VCaP (cell line): ENCODE measurements around the gene CADPS.

Source experiments
- H3K27ac ChIP-seq: fragments of 450-650 bp; 2 replicates; pipeline ENCODE4 v1.5.1; 2017
- TF ChIP-seq, protein P1 (sequence below): fragments of 450-650 bp; conservative IDR thresholded peaks from 2 replicates; pipeline ENCODE4 v1.5.1; 2017; ENCODE audit warnings: mild to moderate bottlenecking, moderate library complexity

The CADPS gene

DNA sequence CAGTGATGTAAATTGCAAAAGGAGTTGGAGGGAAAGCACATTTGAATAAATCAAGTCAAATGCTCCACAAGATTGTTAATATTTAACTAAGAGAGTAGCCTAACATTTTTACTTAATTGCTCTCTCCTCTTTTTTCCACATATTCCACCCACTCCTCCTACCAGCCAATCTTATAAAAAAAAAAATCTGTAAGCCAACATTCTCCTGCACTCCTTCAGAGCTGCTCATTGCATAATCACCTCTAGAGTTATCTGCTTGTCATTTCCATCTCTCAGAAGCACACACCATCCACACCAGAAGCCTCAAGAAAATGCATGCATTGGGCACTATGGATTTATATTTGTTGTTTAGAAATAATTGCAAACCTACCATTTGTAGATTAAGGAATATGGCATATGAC lies 64.1 kb downstream of the CADPS start:
- TF ChIP-seq, protein P1, sequence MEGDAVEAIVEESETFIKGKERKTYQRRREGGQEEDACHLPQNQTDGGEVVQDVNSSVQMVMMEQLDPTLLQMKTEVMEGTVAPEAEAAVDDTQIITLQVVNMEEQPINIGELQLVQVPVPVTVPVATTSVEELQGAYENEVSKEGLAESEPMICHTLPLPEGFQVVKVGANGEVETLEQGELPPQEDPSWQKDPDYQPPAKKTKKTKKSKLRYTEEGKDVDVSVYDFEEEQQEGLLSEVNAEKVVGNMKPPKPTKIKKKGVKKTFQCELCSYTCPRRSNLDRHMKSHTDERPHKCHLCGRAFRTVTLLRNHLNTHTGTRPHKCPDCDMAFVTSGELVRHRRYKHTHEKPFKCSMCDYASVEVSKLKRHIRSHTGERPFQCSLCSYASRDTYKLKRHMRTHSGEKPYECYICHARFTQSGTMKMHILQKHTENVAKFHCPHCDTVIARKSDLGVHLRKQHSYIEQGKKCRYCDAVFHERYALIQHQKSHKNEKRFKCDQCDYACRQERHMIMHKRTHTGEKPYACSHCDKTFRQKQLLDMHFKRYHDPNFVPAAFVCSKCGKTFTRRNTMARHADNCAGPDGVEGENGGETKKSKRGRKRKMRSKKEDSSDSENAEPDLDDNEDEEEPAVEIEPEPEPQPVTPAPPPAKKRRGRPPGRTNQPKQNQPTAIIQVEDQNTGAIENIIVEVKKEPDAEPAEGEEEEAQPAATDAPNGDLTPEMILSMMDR = no peak

DNA sequence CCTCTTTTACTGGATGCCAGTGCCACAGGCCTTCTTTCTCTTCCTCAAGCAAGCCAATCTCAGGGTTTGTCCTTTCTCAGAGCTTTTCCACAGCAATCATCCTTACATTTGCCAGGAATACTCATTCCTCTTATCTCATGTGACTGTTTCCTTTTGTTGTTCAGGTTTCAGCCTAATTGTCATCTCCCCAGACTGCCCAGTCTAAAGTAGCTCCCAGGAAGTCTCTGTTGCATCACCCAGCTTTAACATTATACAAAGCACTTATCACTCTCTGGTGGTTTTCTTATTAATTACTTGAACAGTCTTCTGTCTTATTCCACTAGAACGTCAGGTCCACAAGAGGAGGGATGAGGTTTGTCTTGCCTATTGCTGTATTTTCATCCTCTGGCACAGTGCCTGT lies 65.8 kb downstream of the CADPS start:
- H3K27ac ChIP-seq = no peak overlapping the region
- TF ChIP-seq, protein P1 = no peak

More for the DNA sequence above, 64.1 kb downstream of the CADPS start:
- H3K27ac ChIP-seq = no peak overlapping the region

DNA sequence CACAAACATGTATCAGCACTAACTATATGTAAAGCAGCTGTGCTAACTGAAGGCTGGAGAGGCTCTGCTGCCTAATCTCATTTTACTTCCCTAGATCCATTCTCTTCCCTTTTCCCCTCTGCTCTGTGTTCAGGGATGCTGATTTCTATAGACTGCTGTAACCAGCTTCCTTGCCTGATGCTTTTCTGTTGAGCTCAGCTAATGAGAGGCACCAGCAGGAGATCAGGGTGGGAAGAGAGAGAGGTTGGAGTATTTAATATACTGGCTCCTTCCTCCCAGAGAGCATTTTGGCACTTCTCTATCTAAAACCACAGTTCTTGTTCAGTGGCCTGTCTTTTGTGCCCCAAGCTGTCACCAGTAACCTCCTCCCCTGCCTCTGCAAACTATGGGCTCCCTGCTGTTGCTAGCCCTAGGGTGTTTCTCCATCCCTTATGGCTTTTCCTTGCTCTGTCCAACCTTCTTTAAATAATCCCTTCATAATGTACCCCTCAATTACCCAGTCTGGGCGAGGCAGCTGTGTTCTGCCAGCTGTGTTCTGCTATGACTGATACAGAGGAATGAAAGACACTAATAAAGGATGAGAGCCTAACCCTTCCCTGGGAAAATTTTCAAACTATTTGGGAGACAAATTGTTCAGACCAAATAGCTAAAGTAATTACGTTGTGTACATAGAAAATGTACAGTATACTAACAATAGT lies 69.5 kb downstream of the CADPS start:
- H3K27ac ChIP-seq = no peak overlapping the region
- TF ChIP-seq, protein P1 = no peak

DNA sequence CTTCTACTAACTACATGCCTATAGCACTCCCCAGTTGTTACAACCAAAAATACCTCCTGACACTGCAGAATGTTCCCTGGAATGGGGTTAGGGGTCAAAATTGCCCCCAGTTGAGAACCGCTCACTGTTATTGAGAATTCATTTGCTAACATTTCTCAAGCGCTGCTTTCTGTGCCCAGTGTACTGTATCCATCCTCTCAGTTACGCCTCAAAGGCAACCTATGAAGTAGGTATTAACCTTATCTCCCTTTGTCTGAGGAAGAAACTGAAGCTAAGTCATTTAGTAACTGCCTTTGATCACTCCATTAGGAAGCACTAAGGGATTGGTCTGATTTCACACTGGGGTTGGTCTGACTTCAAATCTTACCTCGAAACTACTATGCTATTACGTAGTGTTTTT lies 70.1 kb downstream of the CADPS start:
- H3K27ac ChIP-seq = no peak overlapping the region
- TF ChIP-seq, protein P1 = no peak

DNA sequence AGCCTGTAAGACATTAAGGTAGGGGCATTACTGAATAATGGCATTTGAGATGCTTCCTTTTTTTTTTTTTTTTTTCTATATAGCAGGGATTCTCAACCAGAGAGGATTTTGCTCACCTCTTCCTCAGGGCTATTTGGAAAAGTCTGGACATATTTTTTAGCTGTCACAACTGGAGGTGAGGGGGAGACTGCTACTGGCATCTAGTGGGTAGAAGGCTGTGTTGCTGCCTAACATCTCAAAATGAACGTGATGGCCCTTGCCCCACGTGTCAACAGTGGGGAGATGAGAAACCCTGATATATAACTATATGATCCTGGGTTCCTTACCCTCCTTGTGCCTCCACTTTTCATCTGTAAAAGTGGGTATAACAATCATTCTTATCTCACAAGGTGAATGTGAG lies 71.9 kb downstream of the CADPS start:
- TF ChIP-seq, protein P1 = peak; percentile 31; the same call in 1 of the 2 replicates
- H3K27ac ChIP-seq = no peak overlapping the region

DNA sequence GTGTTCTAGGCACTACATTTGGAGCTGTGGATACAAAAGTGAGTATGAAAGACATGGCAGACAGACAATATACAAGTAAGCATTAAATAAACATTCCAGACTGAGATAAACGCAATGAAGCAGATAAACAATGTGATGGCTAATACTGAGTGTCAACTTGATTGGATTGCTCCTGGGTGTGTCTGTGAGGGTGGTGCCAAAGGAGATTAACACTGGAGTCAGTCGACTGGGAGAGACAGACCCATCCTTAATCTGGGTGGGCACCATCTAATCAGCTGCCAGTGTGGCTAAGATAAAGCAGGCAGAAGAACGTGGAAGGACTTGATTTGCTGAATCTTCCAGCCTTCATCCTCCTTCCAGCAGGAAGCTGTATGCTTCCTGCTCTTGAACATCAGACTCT lies 77.2 kb downstream of the CADPS start:
- TF ChIP-seq, protein P1 = no peak
- H3K27ac ChIP-seq = no peak overlapping the region

DNA sequence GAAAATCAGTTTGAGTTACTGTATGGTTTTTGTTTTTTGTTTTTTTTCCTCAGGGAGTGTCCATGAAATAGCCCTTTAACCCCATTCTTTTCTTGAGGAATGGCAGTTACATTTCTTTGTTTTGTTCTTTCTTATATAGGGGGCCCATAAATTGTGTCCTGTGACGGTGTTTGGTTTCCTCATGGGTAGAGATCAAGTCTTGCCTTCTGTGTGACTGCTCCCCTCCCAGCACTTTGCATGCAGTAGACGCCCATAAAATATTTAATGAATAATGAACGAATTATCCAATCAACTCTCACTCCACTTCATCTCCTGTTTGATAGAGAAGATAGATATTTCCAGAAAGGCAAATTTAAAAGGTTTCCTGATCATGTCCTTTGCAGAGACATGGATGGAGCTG lies 78.1 kb downstream of the CADPS start:
- no peak overlapping the region for H3K27ac ChIP-seq
- TF ChIP-seq, protein P1 = no peak
